Fibroblast of skin of scalp (primary cell): ENCODE data around the gene TNKS1BP1.

Experiments
- DNase-seq: peaks from one replicate; pipeline ENCODE4 v3.0.0-alpha.2; 2013

Gene TNKS1BP1

DNA sequence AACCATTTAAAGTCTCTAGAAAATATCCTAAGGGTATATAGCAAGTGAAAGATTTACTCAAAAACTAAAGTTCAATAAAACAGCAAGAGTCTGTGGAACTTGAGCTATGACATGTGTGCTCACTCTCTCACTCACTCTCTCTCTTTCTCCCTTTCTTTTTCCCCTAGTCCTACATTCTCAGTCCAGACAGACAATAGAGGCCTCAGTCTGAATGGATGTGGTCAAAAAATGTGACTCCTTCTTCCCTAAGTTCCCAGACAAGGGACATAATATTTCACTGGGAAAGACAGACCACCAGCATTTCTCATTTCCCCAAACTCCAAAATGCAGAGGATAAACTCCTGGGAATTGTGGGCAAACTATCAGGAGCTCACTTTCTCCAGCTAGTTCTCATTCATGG, 70.1 kb downstream of the TNKS1BP1 start:
- no peak for DNase-seq

DNA sequence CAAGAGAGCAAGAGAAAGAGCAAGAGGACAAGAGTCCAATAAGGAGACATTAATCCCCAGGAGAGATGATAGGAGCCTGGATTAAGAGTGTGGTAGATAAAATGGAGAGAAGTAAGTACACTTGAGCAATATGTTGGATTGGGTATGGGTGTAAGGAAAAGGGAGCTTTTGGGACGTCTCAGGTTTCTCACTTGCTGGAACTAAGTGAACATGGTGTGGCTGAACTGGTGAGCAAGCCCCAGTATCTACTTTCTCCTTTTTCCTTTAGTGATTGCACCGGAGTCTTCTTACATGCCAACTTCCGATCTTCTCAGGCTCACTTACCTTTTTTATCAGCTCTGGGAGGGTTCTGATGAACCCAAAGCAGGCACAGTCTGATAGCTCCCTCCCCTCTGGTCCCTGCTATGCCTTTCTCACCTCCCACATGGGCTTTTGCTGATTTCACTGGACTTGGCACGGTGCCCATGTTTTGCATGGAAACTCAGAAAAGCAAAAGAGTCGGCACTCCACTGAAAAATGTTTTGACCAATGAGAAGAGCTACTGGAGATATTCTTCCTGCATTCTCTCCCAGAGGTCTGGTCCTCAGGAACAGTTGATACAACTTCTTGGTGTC, 73.2 kb downstream of the TNKS1BP1 start:
- peak; percentile 54 for DNase-seq

DNA sequence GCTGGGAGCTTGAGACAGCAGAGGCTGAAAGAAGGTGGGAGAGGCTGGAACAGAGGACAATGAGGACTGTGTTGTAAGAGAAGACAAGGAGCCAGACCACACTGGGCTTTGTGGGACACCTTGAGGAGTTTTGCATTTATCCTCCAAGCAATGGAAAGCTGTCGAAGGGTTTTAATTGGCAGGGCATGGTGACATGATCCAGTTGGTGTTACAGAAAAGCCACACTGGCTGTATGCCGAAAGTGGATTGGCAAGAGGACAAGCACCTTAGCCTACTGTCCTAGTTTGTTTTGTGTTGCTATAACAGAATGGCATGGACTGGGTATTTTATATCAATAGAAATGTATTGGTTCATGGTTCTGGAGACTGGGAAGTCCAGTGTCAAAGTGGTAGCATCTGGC, 73.7 kb downstream of the TNKS1BP1 start:
- DNase-seq: no peak
